ENCODE results near the gene PLCB3.

The PLCB3 gene

GRCh38 chr11:64223001-64223651 is 28.2 kb upstream of the PLCB3 start:
- no peak for DNase-seq

GRCh38 chr11:64224151-64224890 is 27.0 kb upstream of the PLCB3 start:
- DNase-seq = no peak

GRCh38 chr11:64224891-64225607 is 26.3 kb upstream of the PLCB3 start:
- DNase-seq = no peak

GRCh38 chr11:64225608-64226506 is 25.5 kb upstream of the PLCB3 start, which contains the start of the genes NUDT22 and TRPT1:
Gene NUDT22, plus strand, starts transcription at chr11:64226274. Its CDS starts 379 bp downstream, at chr11:64226653.
Gene TRPT1, minus strand, starts transcription at chr11:64226186. Its CDS starts 326 bp downstream, at chr11:64225860.
- peak; percentile 83 for DNase-seq

- no peak for DNase-seq
Observed at GRCh38 chr11:64226507-64227051, 24.8 kb upstream of the PLCB3 start.

- no peak for DNase-seq
Observed at GRCh38 chr11:64227405-64227956, 23.8 kb upstream of the PLCB3 start.

GRCh38 chr11:64229090-64229743 is 22.1 kb upstream of the PLCB3 start:
- no peak for DNase-seq

GRCh38 chr11:64229744-64230170 is 21.6 kb upstream of the PLCB3 start:
- no peak for DNase-seq

GRCh38 chr11:64230171-64230984 is 21.0 kb upstream of the PLCB3 start, which contains the start of gene DNAJC4:
Gene DNAJC4, plus strand, starts transcription at chr11:64230548. Its CDS starts 307 bp downstream, at chr11:64230855.
- peak; percentile 87 for DNase-seq

- DNase-seq = no peak
Observed at GRCh38 chr11:64230985-64231365, 20.4 kb upstream of the PLCB3 start.

GRCh38 chr11:64231546-64231945 is 19.8 kb upstream of the PLCB3 start:
- no peak for DNase-seq

- no peak for DNase-seq
Observed at GRCh38 chr11:64232182-64232966, 19.0 kb upstream of the PLCB3 start.

- DNase-seq = no peak
Observed at GRCh38 chr11:64232967-64233315, 18.4 kb upstream of the PLCB3 start.

- DNase-seq = peak; percentile 65
Observed at GRCh38 chr11:64233913-64234586, 17.3 kb upstream of the PLCB3 start, which contains the start of gene VEGFB. Gene VEGFB, plus strand, starts transcription at chr11:64234584. Its CDS starts 250 bp downstream, at chr11:64234834.

- DNase-seq = no peak
Observed at GRCh38 chr11:64234647-64235379, 16.5 kb upstream of the PLCB3 start.

GRCh38 chr11:64235437-64236161 is 15.7 kb upstream of the PLCB3 start:
- DNase-seq = no peak

GRCh38 chr11:64237484-64237951 is 13.8 kb upstream of the PLCB3 start:
- DNase-seq = no peak
